Measurements from ENCODE around the gene C11orf16. TPM values are rescaled to one million over a fixed set of nuclear protein-coding genes. Genes with fewer than 3 reads are reported as not detected.
"Not testable (repeated sequence)": the region's sequence is repeated elsewhere in the genome, so short reads cannot be mapped to it uniquely, and the experiment has no call there.

C11orf16 gene
- total RNA-seq, 1 experiment from 2014 or later: not detected

DNA sequence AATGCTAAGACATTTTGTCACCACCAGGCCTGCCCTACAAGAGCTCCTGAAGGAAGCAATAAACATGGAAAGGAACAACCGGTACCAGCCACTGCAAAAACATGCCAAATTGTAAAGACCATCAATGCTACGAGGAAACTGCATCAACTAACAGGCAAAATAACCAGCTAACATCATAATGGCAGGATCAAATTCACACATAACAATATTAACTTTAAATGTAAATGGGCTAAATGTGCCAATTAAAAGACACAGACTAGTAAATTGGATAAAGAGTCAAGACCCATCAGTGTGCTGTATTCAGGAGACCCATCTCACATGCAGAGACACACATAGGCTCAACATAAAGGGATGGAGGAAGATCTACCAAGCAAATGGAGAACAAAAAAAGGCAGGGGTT, 41.6 kb downstream of the C11orf16 start:
- DNase-seq (ENCODE audit: low read depth): not testable (repeated sequence)

DNA sequence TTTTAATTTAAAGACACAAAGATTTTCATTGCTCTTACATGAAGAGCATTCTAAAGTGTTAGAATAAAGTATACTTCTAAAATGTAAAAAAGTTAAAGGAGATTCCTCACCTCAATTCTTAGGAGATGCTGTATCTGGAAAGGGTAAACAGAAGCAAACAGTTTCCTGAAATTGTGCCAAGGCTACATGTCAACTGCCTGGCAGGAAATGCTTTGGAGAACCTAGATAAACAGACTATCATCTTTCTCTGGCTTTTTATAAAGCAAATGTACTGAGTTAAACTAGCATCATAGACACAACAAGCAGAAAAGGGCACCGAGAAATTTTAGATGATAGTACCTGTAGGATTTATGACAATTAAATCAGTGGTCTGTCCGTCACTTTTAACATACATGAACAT, 46.4 kb downstream of the C11orf16 start:
- DNase-seq (ENCODE audit: low read depth): no peak

- not testable (repeated sequence) for DNase-seq (ENCODE audit: low read depth)
Observed at GRCh38 chr11:8881585-8881984, 51.2 kb downstream of the C11orf16 start.

GRCh38 chr11:8878771-8879170, 54.0 kb downstream of the C11orf16 start:
- no peak for DNase-seq (ENCODE audit: low read depth)

DNA sequence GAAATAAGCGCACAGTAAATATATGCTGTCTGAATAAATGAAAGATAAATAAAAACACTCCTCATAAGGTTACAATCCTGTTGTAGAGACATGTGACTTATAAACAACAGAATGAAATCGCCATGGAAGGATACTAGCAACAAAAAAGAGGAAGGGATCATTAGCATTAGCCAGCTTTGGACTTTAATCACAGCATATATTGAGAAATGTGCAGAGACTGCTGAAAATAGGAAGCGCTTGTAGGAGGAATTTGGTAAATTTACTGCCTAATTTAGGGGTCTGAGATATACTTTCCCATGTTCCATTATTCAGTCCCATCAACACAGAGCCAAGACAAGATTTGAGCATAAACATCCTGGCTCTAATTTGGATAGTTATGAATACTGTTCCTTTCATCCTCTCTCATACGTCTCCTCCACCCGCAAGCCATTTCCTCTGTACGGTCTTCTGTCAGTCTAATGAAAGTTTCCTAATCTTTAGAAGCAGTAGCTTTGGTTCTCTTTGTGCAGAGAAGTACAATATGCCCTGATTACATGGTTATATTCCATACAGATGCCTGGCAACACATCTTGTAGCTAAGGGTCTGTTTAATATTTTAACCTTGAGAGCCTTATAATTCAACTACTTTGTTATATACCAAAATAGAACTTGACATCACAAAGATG, 58.9 kb downstream of the C11orf16 start:
- DNase-seq (ENCODE audit: low read depth): no peak

- no peak for DNase-seq (ENCODE audit: low read depth)
Observed at GRCh38 chr11:8871962-8872361, 60.8 kb downstream of the C11orf16 start.

- DNase-seq (ENCODE audit: low read depth): peak; percentile 88
Observed at GRCh38 chr11:8871171-8871775, 61.5 kb downstream of the C11orf16 start.

GRCh38 chr11:8870411-8871170, 62.2 kb downstream of the C11orf16 start:
- peak; percentile 73 for DNase-seq (ENCODE audit: low read depth)

Other genes starting within 250 kb of the C11orf16 start
- 31.6 and 40.3 TPM in 2 replicates for gene AKIP1, start 21.8 kb downstream of the C11orf16 start, total RNA-seq (2014; rRNA removed; shearing (Covaris generic))
- not detected in 2 replicates for gene ASCL3, start 10.1 kb upstream of the C11orf16 start, total RNA-seq (2014; rRNA removed; shearing (Covaris generic))
- gene TMEM9B, start 31.5 kb upstream of the C11orf16 start, total RNA-seq (2014; rRNA removed; shearing (Covaris generic)): 37.9 and 40.9 TPM in 2 replicates
- gene NRIP3, start 71.1 kb upstream of the C11orf16 start, total RNA-seq (2014; rRNA removed; shearing (Covaris generic)): 27.4 and 34.8 TPM in 2 replicates
- gene SCUBE2, start 158.7 kb upstream of the C11orf16 start, total RNA-seq (2014; rRNA removed; shearing (Covaris generic)): 0.18 and 0.51 TPM in 2 replicates

Data from Daoy (cell line).